Measurements from ENCODE around the gene KDM5B.

The KDM5B gene

GRCh38 chr1:202711949-202712635 is 96.1 kb downstream of the KDM5B start:
- Histone ChIP-seq H3K27me3 (ENCODE audit: insufficient read depth, insufficient read length) (peaks cover 30% of the 10 kb centered on the region), H3K4me3 (ENCODE audit: insufficient read length, low read depth) (no peak overlapping the region), H3K9me3 (ENCODE audit: insufficient read depth, low read length) (no peaks in the 10 kb centered on the region), H3K36me3 (ENCODE audit: insufficient read depth, insufficient read length, low read length) (no peaks in the 10 kb centered on the region), H3K9ac (ENCODE audit: insufficient read length, low read depth) (no peak overlapping the region), H3K4me1 (ENCODE audit: insufficient read depth, insufficient read length) (peaks cover 20% of the 10 kb centered on the region)
- DNase-seq (ENCODE audit: low read depth, low spot score): no peak
- TF ChIP-seq YY1 (IDR thresholded peaks at IDR 0.05; ENCODE audit: insufficient read depth, insufficient read length): no peak
- TF ChIP-seq ZNF274 (IDR thresholded peaks at IDR 0.05; ENCODE audit: low read depth, low read length): no peak
- TF ChIP-seq SUZ12 (IDR thresholded peaks at IDR 0.05; ENCODE audit: extremely low read depth, insufficient read depth, insufficient read length): no peak

- peak; percentile 58 for DNase-seq (ENCODE audit: low read depth, low spot score)
Observed at GRCh38 chr1:202710070-202711045, 97.9 kb downstream of the KDM5B start, which contains the start of gene SYT2. TSS of gene SYT2 (minus strand) at chr1:202710454. CDS start at chr1:202605772, 104,682 bp downstream.

DNA sequence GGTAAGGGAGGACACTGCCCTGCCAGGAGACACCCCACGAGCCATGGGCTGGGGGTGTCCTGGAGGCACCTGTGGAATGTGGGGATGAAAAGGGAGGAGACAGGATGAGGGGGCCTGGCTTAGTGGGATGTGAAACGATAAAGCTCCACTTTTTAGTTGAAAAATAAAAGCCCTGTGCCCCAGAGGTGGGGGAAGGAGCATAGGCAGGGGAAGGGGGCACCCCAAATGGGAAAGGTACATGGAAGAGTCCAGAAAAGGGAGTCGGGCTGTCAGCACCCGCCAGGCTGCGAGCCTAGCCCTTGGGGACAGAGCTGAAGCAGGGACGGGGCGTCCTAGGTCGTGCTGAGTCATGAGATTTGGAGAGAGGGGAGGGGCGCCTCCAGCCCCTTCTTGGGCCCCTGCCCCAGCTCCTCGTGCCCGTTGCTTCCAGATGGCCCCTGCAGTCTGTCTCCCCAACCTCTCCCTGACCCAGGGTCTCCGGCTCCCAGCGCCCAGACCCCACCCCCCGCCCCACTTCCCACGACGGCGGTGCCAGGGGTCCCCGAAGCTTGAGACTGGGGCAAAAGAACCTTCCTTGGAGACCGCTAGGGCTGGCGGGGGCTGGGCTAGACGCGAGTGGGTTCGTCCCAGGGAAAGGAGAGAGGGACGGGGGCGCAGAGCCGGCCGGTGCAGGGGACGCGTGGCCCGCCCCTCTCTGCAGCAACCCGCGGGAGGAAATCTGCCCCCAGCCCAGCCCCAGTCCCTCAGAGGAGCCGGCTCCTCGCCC is 98.8 kb downstream of the KDM5B start:
- H3K9ac ChIP-seq (ENCODE audit: insufficient read length, low read depth): peak overlapping the region; percentile 92
- no peak for DNase-seq (ENCODE audit: low read depth, low spot score)
- peaks cover 30% of the 10 kb centered on the region for H3K27me3 ChIP-seq (ENCODE audit: insufficient read depth, insufficient read length)

More at GRCh38 chr1:202710070-202711045, 97.9 kb downstream of the KDM5B start, which contains the start of gene SYT2:
- Histone ChIP-seq H3K4me1 (ENCODE audit: insufficient read depth, insufficient read length) (peaks cover 20% of the 10 kb centered on the region), H3K4me3 (ENCODE audit: insufficient read length, low read depth) (peak within 1 kb of the TSS; percentile 79), H3K36me3 (ENCODE audit: insufficient read depth, insufficient read length, low read length) (no peaks in the 10 kb centered on the region), H3K9ac (ENCODE audit: insufficient read length, low read depth) (peak within 1 kb of the TSS; percentile 92), H3K9me3 (ENCODE audit: insufficient read depth, low read length) (no peaks in the 10 kb centered on the region), H3K27me3 (ENCODE audit: insufficient read depth, insufficient read length) (peaks cover 30% of the 10 kb centered on the region)
- TF ChIP-seq YY1 (IDR thresholded peaks at IDR 0.05; ENCODE audit: insufficient read depth, insufficient read length): no peak
- TF ChIP-seq ZNF274 (IDR thresholded peaks at IDR 0.05; ENCODE audit: low read depth, low read length): no peak
- no peak for TF ChIP-seq SUZ12 (IDR thresholded peaks at IDR 0.05; ENCODE audit: extremely low read depth, insufficient read depth, insufficient read length)

DNA sequence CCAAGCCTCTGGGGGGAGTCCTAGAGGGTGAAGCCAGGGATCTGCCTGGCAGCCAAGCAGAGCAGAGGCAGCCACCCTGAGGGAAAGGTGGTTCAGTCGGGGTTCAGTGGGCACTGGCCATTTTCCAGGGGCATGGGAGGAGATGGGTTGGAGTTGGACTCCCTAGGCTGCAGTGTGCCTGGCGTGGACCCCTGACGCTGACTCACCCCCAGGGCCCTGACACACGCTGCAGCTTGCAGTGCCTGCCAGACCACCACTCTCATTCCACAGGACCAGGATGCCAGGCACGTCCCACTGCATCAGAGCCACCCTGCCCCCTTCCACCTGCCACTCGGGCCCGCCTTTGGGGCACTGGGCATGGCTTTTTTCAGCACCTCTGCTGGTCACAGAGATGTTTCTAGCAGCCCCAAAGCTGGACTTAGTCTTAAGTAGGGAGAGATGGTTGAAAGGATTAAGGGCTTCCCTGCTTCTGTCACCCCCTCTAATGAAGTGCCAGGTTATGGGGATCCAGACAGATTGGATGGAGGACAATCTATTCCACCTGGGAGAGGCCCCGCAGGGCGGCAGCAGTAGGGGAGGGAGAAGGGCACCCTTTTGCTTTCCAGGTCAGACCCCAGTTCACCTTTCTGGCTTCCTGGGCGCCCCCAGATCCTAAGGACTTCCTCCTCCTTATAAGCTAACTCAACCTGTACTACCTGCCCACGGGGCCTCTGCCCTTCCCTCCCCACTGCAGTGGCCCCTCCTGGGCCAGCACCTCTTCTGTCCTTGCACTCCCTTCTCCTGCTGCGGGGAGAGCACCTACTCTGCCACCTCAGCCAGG is 99.6 kb downstream of the KDM5B start:
- Histone ChIP-seq H3K27me3 (ENCODE audit: insufficient read depth, insufficient read length) (peaks cover 30% of the 10 kb centered on the region), H3K9me3 (ENCODE audit: insufficient read depth, low read length) (no peaks in the 10 kb centered on the region), H3K4me1 (ENCODE audit: insufficient read depth, insufficient read length) (peaks cover 20% of the 10 kb centered on the region), H3K9ac (ENCODE audit: insufficient read length, low read depth) (peak overlapping the region; percentile 92), H3K4me3 (ENCODE audit: insufficient read length, low read depth) (peak overlapping the region; percentile 79), H3K36me3 (ENCODE audit: insufficient read depth, insufficient read length, low read length) (no peaks in the 10 kb centered on the region)
- no peak for DNase-seq (ENCODE audit: low read depth, low spot score)
- TF ChIP-seq SUZ12 (IDR thresholded peaks at IDR 0.05; ENCODE audit: extremely low read depth, insufficient read depth, insufficient read length): no peak
- TF ChIP-seq YY1 (IDR thresholded peaks at IDR 0.05; ENCODE audit: insufficient read depth, insufficient read length): no peak
- TF ChIP-seq ZNF274 (IDR thresholded peaks at IDR 0.05; ENCODE audit: low read depth, low read length): no peak

More for the DNA sequence above, 98.8 kb downstream of the KDM5B start:
- H3K9me3 ChIP-seq (ENCODE audit: insufficient read depth, low read length): no peaks in the 10 kb centered on the region
- H3K4me3 ChIP-seq (ENCODE audit: insufficient read length, low read depth): peak overlapping the region; percentile 79
- peaks cover 20% of the 10 kb centered on the region for H3K4me1 ChIP-seq (ENCODE audit: insufficient read depth, insufficient read length)
- TF ChIP-seq ZNF274 (IDR thresholded peaks at IDR 0.05; ENCODE audit: low read depth, low read length) (no peak), YY1 (IDR thresholded peaks at IDR 0.05; ENCODE audit: insufficient read depth, insufficient read length) (no peak), SUZ12 (IDR thresholded peaks at IDR 0.05; ENCODE audit: extremely low read depth, insufficient read depth, insufficient read length) (no peak)
- H3K36me3 ChIP-seq (ENCODE audit: insufficient read depth, insufficient read length, low read length): no peaks in the 10 kb centered on the region

- no peak overlapping the region for H3K9ac ChIP-seq (ENCODE audit: insufficient read length, low read depth)
- H3K27me3 ChIP-seq (ENCODE audit: insufficient read depth, insufficient read length): peaks cover 24% of the 10 kb centered on the region
Observed at GRCh38 chr1:202706851-202707250, 101.4 kb downstream of the KDM5B start.

DNA sequence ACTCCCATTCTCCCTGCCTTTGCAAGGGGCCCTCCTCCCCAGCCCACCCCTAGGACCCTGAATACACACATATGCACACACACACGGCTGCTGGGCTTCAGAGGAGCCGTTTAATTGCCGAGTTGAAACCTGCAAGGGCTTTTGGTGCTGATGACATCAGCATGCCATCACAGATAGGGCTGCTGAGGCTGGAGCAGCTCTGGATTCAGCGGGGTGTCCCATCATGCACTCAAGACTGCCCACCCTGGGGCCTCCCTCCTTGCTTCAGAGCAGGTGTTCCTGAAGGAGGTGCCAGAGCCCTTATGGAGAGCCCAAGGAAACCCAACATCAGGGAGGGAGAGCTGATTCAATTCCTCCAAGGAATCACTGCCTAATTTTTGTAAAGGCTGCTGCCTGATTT is 103.6 kb downstream of the KDM5B start:
- Histone ChIP-seq H3K9me3 (ENCODE audit: insufficient read depth, low read length) (no peaks in the 10 kb centered on the region), H3K4me3 (ENCODE audit: insufficient read length, low read depth) (no peak overlapping the region), H3K4me1 (ENCODE audit: insufficient read depth, insufficient read length) (peaks cover 12% of the 10 kb centered on the region), H3K36me3 (ENCODE audit: insufficient read depth, insufficient read length, low read length) (no peaks in the 10 kb centered on the region), H3K9ac (ENCODE audit: insufficient read length, low read depth) (no peak overlapping the region), H3K27me3 (ENCODE audit: insufficient read depth, insufficient read length) (peaks cover 14% of the 10 kb centered on the region)
- DNase-seq (ENCODE audit: low read depth, low spot score): no peak
- TF ChIP-seq ZNF274 (IDR thresholded peaks at IDR 0.05; ENCODE audit: low read depth, low read length) (no peak), YY1 (IDR thresholded peaks at IDR 0.05; ENCODE audit: insufficient read depth, insufficient read length) (no peak), SUZ12 (IDR thresholded peaks at IDR 0.05; ENCODE audit: extremely low read depth, insufficient read depth, insufficient read length) (no peak)

More at GRCh38 chr1:202706851-202707250, 101.4 kb downstream of the KDM5B start:
- no peaks in the 10 kb centered on the region for H3K9me3 ChIP-seq (ENCODE audit: insufficient read depth, low read length)
- H3K36me3 ChIP-seq (ENCODE audit: insufficient read depth, insufficient read length, low read length): no peaks in the 10 kb centered on the region
- DNase-seq (ENCODE audit: low read depth, low spot score): no peak
- TF ChIP-seq ZNF274 (IDR thresholded peaks at IDR 0.05; ENCODE audit: low read depth, low read length) (no peak), YY1 (IDR thresholded peaks at IDR 0.05; ENCODE audit: insufficient read depth, insufficient read length) (no peak), SUZ12 (IDR thresholded peaks at IDR 0.05; ENCODE audit: extremely low read depth, insufficient read depth, insufficient read length) (no peak)
- H3K4me3 ChIP-seq (ENCODE audit: insufficient read length, low read depth): no peak overlapping the region
- H3K4me1 ChIP-seq (ENCODE audit: insufficient read depth, insufficient read length): peaks cover 15% of the 10 kb centered on the region

All from NT2/D1 (cell line).